Psoas muscle (tissue), 8 donors: ENCODE results near the gene FAM50B. TPM values are rescaled to one million over a fixed set of nuclear protein-coding genes. Genes with fewer than 3 reads are reported as not detected.
A peak's percentile ranks its signal among the peaks of the same experiment; 100 is the strongest.

Experiments
- ATAC-seq, 4 donors: fragments of 200-7000 bp; cut with Tn5 transposase; one replicate each; pipeline ENCODE4 v1.9.1; 2020; ENCODE audit warnings: moderate library complexity in 3 of 4, mild to moderate bottlenecking in 2 of 4
- DNase-seq, 2 donors: peaks; one replicate each; pipeline ENCODE4 v3.0.0-alpha.2; 2020
- H3K27ac ChIP-seq: fragments of 200-600 bp; one replicate; pipeline ENCODE4 v1.8.0; 2022
- H3K27me3 ChIP-seq, 3 donors: fragments of 200-600 bp in 1 of 3; one replicate each; pipeline versions ENCODE4 v1.6.1 to v1.8.0; 2013 to 2022; ENCODE audit warnings: low read length in 2 of 3, mild to moderate bottlenecking in 2 of 3, moderate library complexity in 1 of 3; ENCODE audit not compliant: insufficient read depth in 3 of 3
- H3K36me3 ChIP-seq, 2 donors: fragments of 200-600 bp in 1 of 2; one replicate each; pipeline versions ENCODE4 v1.6.1 to v1.8.0; 2013 to 2022; ENCODE audit warnings: low read depth in 1 of 2, mild to moderate bottlenecking in 1 of 2, moderate library complexity in 1 of 2; ENCODE audit not compliant: insufficient read depth in 1 of 2
- H3K4me1 ChIP-seq: fragments of 200-600 bp; one replicate; pipeline ENCODE4 v1.8.0; 2022
- H3K4me3 ChIP-seq: fragments of 200-600 bp; one replicate; pipeline ENCODE4 v1.8.0; 2022; ENCODE audit warnings: mild to moderate bottlenecking
- H3K9me3 ChIP-seq: fragments of 200-600 bp; one replicate; pipeline ENCODE4 v1.8.0; 2022
- WGBS, 3 donors: extraction: QIAGEN DNeasy Blood & Tissue Kit; methylation state at CpG; one replicate each; pipeline versions ENCODE4 v1.1.6 to v1.1.7; 2013; 5-methylcytosine and 5-hydroxymethylcytosine counted together
- intact Hi-C, 2 donors: fragments of 100-400 bp; cut with DNase I; formaldehyde crosslinking; loops; one replicate each; pipeline versions ENCODE4 v1.11.0 to v1.14.2; 2022
- polyA plus RNA-seq, 3 donors: library from polyadenylated mRNA; stranded (reverse); fragments of 200-250 nt; gene quantifications; one replicate each; pipeline ENCODE4 v1.2.3, GENCODE V29; 2013
- total RNA-seq, 4 donors: library from RNA; stranded (reverse); fragmentation: NEBNext Ultra II Directional in 2 of 4; extraction: Animal tissue kit (Norgen Biotek cat#: 25700) in 2 of 4; gene quantifications; one replicate each; pipeline versions ENCODE4 v1.2.1 to v1.2.4, GENCODE V29; 2021 to 2023
- TF ChIP-seq, protein P1 (sequence below): fragments of 200-600 bp; IDR thresholded peaks from one replicate; pipeline ENCODE4 v1.8.0; 2022; ENCODE audit warnings: antibody characterized with exemption
- donor health status: healthy with polysubstance abuse.
- donor health status: DM: no; HTN: no; CAD: no; lungs with moderate emphysema.
- donor health status: Bipolar disorder and iron deficiency.
- donor health status: healthy.
- donor health status: DM: yes; HTN: yes; CAD: no.
- donor health status: DM: no; HTN: no; CAD: no.
- donor health status: DM: no; HTN: no; CAD: no.
- donor health status: DM: yes; HTN: yes; CAD: no.

FAM50B gene
- total and polyA plus RNA-seq, 7 donors, result 10.1 to 19.6 (median 11.6) TPM

DNA sequence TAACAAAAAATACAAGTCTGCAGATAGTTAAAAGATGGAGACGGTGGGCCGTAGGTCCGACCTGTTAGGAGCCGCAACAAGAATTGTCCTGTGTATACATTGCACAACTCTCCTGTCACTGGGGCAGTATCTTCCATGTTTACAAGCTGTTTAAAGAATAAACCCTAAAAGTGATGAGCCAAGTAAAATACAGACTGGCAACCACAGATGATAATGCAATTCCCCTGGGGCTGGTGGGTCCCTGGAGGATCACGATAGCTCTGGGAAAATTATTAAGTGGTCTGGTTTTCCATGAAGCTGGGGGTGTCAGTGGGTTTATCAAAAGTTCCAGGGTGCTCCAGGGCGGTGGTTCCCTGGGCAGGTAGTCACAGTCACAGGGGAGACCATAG lies 8.1 kb upstream of the FAM50B start:
- H3K4me1 ChIP-seq, result peaks cover 28% of the 10 kb centered on the region
- H3K36me3 ChIP-seq, result no peaks in the 10 kb centered on the region
- TF ChIP-seq, protein P1, sequence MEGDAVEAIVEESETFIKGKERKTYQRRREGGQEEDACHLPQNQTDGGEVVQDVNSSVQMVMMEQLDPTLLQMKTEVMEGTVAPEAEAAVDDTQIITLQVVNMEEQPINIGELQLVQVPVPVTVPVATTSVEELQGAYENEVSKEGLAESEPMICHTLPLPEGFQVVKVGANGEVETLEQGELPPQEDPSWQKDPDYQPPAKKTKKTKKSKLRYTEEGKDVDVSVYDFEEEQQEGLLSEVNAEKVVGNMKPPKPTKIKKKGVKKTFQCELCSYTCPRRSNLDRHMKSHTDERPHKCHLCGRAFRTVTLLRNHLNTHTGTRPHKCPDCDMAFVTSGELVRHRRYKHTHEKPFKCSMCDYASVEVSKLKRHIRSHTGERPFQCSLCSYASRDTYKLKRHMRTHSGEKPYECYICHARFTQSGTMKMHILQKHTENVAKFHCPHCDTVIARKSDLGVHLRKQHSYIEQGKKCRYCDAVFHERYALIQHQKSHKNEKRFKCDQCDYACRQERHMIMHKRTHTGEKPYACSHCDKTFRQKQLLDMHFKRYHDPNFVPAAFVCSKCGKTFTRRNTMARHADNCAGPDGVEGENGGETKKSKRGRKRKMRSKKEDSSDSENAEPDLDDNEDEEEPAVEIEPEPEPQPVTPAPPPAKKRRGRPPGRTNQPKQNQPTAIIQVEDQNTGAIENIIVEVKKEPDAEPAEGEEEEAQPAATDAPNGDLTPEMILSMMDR, result no peak
- DNase-seq (no peak), ATAC-seq (no peak)
- peak overlapping the region; percentile 64 for H3K27ac ChIP-seq
- intact Hi-C loops, result loop anchor here in 1 of 2 donors (5.0 kb wide), 1 partner anchor 94 kb away; no protein-coding TSS in a partner anchor
- no peak overlapping the region for H3K4me3 ChIP-seq
- H3K27me3 ChIP-seq, result no peaks in the 10 kb centered on the region
- no peaks in the 10 kb centered on the region for H3K9me3 ChIP-seq
- WGBS, 3 donors, result 90 to 91% (median 90%) methylated on average over 6 of the region's 6 CpGs

DNA sequence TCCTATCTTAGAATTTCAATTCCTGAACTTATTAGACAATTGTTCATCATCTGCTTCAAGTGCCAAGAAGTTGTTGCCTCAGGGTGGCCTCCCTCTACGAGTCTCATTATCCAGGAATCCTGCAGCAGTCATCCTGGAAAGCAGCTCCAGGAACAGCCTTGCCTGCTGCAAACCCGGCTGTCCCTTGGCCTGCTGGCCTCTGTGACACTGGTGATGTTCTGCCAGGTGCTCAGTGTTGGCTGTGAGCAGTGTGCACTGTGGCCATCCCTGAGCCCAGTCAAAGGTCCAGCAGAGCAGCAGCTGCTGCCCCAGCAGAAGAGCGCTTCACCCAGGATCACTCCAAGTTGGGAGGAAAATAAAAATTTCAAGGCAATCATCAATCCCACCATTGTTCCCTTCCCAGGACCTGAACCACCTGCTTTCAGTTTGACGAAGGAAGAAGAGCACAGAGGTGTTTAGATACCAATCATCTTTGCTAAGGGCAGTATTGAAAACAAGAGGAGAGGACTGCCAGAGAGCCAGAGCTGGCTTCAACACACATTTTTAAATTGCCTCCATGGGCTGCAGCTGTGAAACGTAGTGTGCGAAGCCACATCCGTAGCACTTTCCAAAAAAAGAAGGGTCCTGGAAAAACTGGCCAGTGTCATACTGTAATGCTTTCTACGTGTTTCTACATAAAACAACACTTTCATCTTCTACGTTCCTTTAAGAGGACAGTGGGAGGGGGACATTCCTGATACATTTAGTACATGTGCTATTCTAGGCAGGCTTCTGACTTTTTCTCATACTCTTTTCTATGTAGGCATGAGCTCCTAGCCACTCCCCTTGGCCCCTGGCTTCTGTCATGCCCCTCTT lies 7.2 kb upstream of the FAM50B start:
- Histone ChIP-seq H3K27me3 (no peaks in the 10 kb centered on the region), H3K4me1 (peaks cover 28% of the 10 kb centered on the region), H3K36me3 (no peaks in the 10 kb centered on the region), H3K27ac (peak overlapping the region; percentile 64), H3K9me3 (no peaks in the 10 kb centered on the region), H3K4me3 (peak overlapping the region; percentile 20)
- DNase-seq (peak; percentile 72 to 90), ATAC-seq (peak; percentile 94 to 97 (median 96))
- TF ChIP-seq, protein P1, result no peak
- intact Hi-C loops, result loop anchor here in 1 of 2 donors (5.0 kb wide), 1 partner anchor 95 kb away; no protein-coding TSS in a partner anchor
- WGBS, 3 donors, result 17 to 29% (median 20%) methylated on average over 9 of the region's 9 CpGs

DNA sequence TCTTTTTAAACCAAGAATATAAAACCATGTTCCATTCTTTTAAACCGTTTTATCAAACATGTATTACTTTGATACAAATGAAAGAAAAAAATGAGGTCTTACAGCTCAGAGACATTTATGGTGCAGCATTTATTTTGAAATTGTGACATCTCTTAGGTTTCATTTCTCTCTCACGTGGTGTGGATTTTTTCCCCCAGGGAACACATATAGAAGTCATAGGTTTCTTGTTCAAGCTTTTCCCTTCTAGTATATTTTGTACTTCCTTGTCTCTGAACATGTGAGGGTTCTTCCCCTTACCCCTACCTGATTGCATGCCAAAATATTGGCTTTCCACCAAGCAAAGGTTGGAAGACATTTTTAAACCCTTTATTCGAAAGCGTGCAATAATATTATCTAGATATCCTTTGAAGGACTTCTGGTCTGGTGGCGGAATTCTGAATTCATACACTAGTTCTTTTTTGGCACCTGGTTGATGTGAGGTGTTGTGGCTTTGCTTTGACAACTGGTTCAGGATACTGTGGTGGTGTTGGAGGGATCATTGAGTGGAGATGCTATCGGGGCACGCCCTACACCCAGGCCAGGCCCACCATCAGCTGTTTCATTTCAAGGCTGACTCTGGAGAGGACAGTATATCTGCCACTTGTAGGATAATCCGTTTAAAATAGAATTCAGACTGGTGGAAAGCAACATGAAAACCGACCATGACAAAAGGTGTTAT lies 5.6 kb upstream of the FAM50B start:
- ATAC-seq, result no peak
- Histone ChIP-seq H3K4me1 (peaks cover 28% of the 10 kb centered on the region), H3K4me3 (no peak overlapping the region), H3K9me3 (no peaks in the 10 kb centered on the region), H3K36me3 (no peaks in the 10 kb centered on the region), H3K27me3 (no peaks in the 10 kb centered on the region), H3K27ac (no peak overlapping the region)
- intact Hi-C loops, result loop anchor here in 1 of 2 donors (5.0 kb wide), 1 partner anchor 96 kb away; no protein-coding TSS in a partner anchor
- WGBS, 3 donors, result 69 to 72% (median 70%) methylated on average over 9 of the region's 9 CpGs
- TF ChIP-seq, protein P1, result no peak
- no peak for DNase-seq

DNA sequence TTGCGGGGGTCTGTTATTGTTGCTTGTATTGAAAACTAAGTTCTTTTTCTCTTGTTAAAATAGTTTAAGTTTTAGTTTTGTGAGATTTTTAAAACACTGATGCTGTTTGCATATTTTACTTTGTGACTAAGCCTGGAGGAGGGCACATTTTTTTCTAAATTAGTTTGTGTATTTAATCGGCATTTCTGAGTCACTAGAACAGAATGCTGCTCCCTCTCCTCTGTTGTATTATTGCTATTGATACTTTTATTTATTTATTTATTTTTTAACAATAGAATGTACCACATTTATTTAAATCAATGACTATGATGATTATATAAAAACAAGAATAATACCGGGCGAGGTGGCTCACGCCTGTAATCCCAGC lies 5.1 kb upstream of the FAM50B start:
- intact Hi-C loops, result loop anchor here in 1 of 2 donors (5.0 kb wide), 1 partner anchor 97 kb away; no protein-coding TSS in a partner anchor
- DNase-seq (no peak), ATAC-seq (no peak)
- no peaks in the 10 kb centered on the region for H3K9me3 ChIP-seq
- no peaks in the 10 kb centered on the region for H3K27me3 ChIP-seq
- no peaks in the 10 kb centered on the region for H3K36me3 ChIP-seq
- peaks cover 28% of the 10 kb centered on the region for H3K4me1 ChIP-seq
- TF ChIP-seq, protein P1, result no peak
- WGBS, 3 donors, result 86 to 91% (median 91%) methylated on average over 5 of the region's 5 CpGs
- no peak overlapping the region for H3K27ac ChIP-seq
- H3K4me3 ChIP-seq, result no peak overlapping the region
